OCI-LY3 (cell line): Measurements from ENCODE around the gene FUT8.

Experiments used
- CTCF ChIP-seq: fragments of 200-600, 300-600 bp; sonication (generic); IDR thresholded peaks from 2 replicates; pipeline ENCODE4 v1.5.1; 2014; ENCODE audit warnings: antibody characterized with exemption, low read length, low read depth
- EZH2phosphoT487 ChIP-seq: fragments of 200-600 bp; shearing (Covaris generic); IDR thresholded peaks from 2 replicates; pipeline ENCODE4 v1.6.1; 2018; ENCODE audit warnings: antibody characterized with exemption, mixed run types, low read depth

- TF ChIP-seq CTCF (no peak), EZH2phosphoT487 (no peak)
Measured at GRCh38 chr14:65783101-65783500, 370.6 kb downstream of the FUT8 start.
